SK-N-SH (cell line): ENCODE data around the gene TMEM74B.

ENCODE experiments used
- EP300 ChIP-seq, 2 experiments: IDR thresholded peaks; 2 replicates each; pipeline versions ENCODE4 v1.4.0 to v1.6.1; 2012; ENCODE audit warnings: borderline replicate concordance in 1 of 2, low read depth in 1 of 2, low read length in 1 of 2
- FOXM1 ChIP-seq: IDR thresholded peaks from 2 replicates; pipeline ENCODE4 v1.4.0; 2012; ENCODE audit warnings: low read depth, mild to moderate bottlenecking
- GABPA ChIP-seq: IDR thresholded peaks from 2 replicates; pipeline ENCODE4 v1.4.0; 2012; ENCODE audit warnings: low read depth, mild to moderate bottlenecking
- MEF2A ChIP-seq: IDR thresholded peaks from 2 replicates; pipeline ENCODE4 v1.4.0; 2012; ENCODE audit warnings: low read depth, borderline replicate concordance
- NFIC ChIP-seq: IDR thresholded peaks from 2 replicates; pipeline ENCODE4 v1.4.0; 2012; ENCODE audit warnings: borderline replicate concordance
- POLR2AphosphoS5 ChIP-seq: IDR thresholded peaks from 2 replicates; pipeline ENCODE4 v1.6.1; 2012; ENCODE audit warnings: low read depth, low read length
- SIN3A ChIP-seq: IDR thresholded peaks from 2 replicates; pipeline ENCODE4 v1.6.1; 2012; ENCODE audit warnings: low read depth, mild to moderate bottlenecking, low read length, moderate library complexity, borderline replicate concordance
- SMC3 ChIP-seq: IDR thresholded peaks from 2 replicates; pipeline ENCODE4 v1.6.1; 2012; ENCODE audit warnings: low read depth, low read length, improper control_type of control experiment
- TF ChIP-seq, protein P1 (sequence below): fragments of 200-600 bp; sonication (generic); IDR thresholded peaks from 2 replicates; pipeline ENCODE4 v1.6.1; 2017; ENCODE audit warnings: antibody characterized with exemption, mild to moderate bottlenecking, moderate library complexity
- TF ChIP-seq, protein P2 (sequence below): IDR thresholded peaks from 2 replicates; pipeline ENCODE4 v1.4.0; 2012; ENCODE audit warnings: low read depth

DNA sequence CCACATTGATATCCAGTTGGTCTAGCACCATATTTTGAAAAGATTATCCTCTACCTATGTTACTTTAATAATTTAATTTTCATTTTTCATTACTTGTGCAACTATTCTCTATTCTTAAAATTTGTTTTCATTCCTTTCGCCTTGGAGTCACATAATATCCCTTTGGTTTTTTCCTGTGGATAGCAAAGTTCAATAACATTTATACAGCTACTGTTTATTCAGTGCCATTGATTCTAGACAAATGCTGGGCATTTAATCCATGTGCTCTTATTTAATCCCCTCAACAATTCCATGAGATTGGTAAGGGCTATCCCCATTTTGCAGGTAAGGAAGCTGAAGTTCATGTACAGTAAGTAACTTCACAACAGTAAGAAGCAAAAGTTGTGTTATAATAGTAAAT is 33.8 kb downstream of the TMEM74B start:
- TF ChIP-seq, protein P1, sequence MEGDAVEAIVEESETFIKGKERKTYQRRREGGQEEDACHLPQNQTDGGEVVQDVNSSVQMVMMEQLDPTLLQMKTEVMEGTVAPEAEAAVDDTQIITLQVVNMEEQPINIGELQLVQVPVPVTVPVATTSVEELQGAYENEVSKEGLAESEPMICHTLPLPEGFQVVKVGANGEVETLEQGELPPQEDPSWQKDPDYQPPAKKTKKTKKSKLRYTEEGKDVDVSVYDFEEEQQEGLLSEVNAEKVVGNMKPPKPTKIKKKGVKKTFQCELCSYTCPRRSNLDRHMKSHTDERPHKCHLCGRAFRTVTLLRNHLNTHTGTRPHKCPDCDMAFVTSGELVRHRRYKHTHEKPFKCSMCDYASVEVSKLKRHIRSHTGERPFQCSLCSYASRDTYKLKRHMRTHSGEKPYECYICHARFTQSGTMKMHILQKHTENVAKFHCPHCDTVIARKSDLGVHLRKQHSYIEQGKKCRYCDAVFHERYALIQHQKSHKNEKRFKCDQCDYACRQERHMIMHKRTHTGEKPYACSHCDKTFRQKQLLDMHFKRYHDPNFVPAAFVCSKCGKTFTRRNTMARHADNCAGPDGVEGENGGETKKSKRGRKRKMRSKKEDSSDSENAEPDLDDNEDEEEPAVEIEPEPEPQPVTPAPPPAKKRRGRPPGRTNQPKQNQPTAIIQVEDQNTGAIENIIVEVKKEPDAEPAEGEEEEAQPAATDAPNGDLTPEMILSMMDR = no peak
- TF ChIP-seq NFIC (no peak), MEF2A (no peak), GABPA (no peak), EP300 (IDR thresholded peaks at IDR 0.05; ENCODE audit: borderline replicate concordance in 1 of 2, low read depth in 1 of 2, low read length in 1 of 2) (no peak), POLR2AphosphoS5 (no peak), FOXM1 (no peak), SIN3A (no peak), SMC3 (no peak)
- TF ChIP-seq, protein P2, sequence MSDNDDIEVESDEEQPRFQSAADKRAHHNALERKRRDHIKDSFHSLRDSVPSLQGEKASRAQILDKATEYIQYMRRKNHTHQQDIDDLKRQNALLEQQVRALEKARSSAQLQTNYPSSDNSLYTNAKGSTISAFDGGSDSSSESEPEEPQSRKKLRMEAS = no peak
